ENCODE data around the gene VPS13A.
"Not testable (repeated sequence)": the region's sequence is repeated elsewhere in the genome, so short reads cannot be mapped to it uniquely, and the experiment has no call there.

VPS13A gene

DNA sequence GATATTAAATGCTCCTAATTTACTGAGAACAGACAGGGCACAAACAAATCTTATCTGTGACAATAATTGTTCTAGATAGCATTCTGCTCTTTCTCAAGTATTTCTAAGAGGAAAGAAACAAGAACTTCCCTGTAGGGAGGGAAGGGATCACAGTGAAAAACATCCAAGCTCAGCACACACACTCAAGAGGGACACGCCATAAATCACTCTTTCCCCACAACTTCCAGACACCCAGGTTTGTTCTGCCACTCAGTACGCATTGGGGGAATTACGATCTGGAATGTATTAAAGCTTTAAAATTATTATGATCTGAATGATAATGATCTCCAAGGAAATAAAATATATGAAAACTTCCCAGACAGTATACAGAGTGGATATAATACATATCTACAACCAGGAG, 249.4 kb downstream of the VPS13A start:
- no peak for DNase-seq

DNA sequence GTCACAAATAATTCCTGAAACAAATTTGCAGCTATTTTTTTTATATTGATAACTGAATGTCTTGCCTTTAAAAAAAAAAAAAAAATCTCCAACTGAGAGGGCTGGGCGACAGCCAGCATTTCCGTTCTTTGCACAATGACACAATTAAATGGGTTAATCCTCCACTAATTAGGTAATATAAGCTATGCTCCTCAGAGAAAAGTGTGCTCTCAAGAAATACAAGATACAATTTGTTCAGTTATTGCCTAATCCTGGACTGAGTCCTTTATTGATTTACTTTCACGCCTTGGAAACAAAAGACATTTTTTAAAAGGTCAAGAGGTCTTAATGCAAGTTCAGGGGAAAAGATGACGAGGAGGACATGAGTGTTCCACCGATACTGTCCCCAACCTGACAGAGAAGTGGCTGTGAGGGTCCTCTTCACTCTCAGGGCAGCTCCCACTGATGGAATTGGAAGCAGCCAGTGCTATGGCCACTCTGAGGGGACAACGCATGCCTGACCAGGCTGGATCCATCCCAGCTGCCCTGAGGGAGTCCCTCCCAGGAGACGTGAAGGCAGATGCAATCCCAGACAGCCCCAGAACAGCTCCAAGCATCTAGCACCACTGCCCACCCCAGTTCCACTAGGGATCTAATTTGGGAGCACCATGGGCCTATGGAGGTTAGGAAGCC, 250.1 kb downstream of the VPS13A start:
- no peak for DNase-seq

DNA sequence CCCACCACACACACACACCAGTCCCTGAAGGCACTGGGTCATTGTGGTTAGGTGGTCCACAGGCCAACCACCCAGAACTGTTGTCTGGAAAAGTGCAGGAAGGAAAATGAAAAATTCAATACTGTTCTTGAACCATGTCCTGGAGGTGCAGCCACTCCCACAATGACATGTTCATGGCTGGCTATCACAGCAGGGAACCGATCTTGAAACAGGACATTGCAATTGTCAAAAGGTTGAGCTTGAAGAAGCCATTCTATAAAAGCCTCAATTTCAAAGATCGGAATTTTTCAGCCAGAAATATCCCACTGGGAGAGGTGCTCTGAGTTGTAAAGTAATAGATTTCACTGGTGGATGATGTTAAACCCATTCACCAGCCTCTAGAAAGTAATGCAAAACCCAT, 252.6 kb downstream of the VPS13A start:
- no peak for DNase-seq

DNA sequence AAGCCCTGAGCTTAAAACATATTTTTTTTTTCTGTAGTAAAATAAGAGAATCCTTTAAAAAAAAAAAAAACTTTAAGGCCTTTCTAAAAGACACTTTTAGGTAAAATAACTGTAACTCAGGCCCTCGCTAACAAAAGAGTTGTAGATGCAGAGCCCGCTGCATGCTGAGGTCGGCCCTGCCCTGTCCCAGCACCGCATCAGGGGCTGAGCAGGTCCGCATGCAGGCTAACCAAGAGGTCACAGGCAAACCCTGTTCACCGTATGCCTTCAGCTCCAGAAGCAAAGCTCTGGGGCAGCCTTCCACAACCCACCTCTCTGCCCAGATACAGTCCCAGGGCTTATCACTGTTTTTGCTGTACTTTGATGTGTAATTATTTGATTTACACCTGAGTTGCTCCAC, 254.7 kb downstream of the VPS13A start:
- no peak for DNase-seq

DNA sequence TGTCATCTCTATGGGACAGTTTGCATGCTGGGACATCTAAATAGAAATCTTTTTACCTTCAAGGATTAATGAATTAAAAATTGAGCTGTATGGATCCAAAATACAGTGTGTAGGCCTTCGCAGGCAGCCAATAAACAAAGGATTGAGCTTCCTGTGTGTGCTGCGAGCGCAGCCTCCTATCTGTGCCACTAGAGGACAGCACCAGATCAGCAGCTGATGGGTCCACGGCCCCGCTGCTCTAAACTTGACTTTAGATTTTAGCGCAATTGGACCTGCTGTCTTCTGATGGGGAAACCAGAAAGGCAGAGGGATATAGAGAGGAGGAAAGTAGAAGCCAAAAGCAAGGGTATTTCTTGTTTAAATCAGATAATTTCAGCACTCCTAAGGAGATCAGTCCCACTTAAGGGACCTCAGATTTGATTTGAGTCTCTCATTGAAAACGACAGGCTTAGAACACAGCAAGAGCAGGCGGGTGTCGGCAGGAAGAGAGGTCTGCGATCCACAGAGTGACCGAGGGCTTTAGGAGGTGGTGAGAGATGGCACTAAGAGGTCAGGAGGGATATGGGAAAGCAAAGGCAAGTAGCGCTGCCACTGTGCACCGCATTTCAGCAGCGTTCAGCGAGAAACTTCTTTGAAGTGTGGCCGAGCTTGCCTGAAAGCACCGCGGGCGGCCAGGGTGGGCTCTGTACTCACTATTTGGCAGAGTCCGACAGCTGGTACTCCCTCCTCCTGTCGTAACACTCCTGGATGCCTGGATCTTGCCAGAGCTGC, 256.5 kb downstream of the VPS13A start:
- DNase-seq: peak; percentile 60

DNA sequence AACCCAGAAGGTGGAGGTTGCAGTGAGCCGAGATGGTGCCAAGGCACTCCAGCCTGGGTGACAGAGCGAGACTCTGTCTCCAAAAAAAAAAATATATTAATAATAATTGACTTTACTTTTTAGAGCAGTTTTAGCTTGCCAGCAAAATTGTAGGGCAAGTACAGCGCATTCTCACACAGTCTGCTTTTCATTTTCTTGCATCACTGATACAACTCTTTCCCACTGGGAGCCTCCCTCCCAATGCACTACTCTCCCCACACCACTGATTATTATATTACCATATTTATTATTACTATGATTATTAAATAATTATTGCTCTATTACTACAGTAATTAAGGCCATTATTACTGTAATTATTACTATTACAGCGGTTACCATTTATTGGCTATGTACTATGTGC, 257.9 kb downstream of the VPS13A start:
- DNase-seq: no peak

DNA sequence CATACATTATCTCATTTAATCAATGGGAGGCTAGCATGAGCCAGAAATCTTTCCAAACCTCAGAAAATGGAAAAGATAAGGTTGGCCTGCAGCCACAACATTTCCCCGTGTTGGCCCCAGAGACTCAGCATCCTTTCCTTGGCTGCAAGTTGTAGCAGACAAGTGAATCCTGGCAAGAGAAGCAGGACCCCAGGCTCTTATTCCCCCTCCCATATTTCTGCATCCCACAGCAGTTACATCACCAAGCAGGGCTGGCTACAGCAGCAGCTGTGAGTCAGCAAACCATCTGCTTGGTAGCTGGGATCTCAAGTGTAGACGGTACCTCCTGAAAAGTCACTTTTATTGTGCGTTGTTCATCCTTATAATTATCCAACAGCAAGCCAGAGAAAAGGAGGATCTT, 258.4 kb downstream of the VPS13A start:
- DNase-seq: no peak

DNA sequence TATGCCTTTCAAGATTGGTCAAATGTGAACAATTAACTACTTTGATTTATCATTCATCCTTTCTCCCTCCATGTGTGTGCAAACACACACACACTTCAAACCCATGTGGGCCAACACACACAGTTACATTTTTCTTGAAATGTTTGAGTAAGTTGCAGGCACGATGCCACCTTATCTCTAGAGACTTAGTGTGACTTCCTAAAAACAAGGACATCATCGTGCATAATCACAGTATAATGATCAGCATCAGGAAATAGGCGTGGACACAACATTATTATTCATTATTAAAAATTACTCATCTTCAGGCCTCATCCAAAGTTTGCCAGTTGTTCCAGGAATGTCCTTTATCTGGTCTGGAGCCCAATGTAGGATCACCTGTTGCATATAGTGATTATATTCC, 261.3 kb downstream of the VPS13A start:
- DNase-seq: no peak

DNA sequence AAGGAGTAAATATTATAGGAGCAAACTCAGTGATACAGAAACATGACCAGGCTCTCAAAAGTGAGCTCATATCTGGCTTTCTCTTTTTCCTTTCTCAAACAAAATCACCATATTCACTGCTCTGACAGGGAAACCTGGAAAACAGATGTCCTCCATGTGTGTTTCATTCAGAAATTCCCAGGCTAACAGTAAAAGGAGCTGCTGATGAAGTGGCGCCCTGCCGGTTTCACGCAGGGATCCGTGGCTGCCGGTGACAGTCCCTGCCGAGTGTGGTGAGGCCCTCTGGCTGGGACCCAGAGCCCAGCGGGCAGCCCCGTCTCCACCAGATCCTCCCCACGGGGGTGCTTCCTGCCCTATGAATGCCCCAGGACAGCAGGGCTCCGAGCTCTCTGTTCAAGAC, 262.7 kb downstream of the VPS13A start:
- DNase-seq: no peak

DNA sequence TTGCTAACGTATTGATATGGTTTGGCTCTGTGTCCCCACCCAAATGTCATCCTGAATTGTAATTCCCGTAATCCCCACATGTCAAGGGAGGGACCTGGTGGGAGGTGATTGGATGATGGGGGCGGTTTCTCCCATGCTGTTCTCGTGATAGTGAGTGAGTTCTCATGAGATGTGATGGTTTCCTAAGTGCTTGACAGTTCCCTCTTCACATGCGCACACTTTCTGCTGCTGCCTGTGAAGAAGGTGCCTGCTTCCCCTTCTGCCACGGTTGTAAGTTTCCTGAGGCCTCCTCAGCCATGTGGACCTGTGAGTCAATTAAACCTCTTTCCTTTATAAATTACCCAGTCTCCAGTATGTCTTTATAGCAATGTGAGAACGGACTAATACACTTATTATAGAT, 263.8 kb downstream of the VPS13A start:
- DNase-seq: not testable (repeated sequence)

DNA sequence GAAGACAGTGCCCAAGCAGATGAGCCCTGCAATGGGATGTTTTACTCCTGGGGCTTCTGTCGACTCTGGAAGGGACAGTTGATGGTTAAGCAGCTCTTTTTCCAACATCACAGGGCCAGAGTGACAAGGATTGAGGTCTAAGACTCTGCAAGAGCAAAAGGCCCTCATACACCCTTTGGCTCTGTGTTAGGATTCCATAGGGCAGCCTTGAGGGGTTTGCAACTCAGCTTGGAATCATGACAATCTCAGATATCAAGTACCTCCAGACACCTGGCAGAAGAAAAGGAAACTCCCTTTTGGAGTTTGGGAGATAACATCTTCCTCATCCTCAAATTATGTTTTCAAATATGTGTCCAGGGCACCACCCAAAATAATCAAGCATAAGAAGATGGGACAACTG, 265.1 kb downstream of the VPS13A start:
- no peak for DNase-seq

DNA sequence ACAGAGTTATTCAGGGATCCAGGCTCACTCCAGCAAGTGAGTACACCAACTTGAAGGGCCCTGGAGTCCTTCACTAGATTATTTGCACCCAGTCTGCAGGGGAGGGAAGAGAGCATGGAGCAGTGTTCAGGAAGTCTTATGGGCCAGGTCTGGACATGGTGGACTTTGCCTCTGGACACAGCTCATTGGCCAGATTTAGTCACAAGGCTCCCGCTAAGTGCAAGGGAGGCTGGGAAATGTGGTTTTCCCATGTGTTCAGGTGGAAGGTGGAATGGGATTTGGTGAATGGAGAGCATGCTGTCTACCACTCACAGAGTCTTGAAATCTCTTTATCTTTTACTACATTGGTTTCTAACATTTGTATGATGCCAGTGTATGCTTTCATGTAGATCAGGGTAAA, 270.3 kb downstream of the VPS13A start:
- DNase-seq: no peak

DNA sequence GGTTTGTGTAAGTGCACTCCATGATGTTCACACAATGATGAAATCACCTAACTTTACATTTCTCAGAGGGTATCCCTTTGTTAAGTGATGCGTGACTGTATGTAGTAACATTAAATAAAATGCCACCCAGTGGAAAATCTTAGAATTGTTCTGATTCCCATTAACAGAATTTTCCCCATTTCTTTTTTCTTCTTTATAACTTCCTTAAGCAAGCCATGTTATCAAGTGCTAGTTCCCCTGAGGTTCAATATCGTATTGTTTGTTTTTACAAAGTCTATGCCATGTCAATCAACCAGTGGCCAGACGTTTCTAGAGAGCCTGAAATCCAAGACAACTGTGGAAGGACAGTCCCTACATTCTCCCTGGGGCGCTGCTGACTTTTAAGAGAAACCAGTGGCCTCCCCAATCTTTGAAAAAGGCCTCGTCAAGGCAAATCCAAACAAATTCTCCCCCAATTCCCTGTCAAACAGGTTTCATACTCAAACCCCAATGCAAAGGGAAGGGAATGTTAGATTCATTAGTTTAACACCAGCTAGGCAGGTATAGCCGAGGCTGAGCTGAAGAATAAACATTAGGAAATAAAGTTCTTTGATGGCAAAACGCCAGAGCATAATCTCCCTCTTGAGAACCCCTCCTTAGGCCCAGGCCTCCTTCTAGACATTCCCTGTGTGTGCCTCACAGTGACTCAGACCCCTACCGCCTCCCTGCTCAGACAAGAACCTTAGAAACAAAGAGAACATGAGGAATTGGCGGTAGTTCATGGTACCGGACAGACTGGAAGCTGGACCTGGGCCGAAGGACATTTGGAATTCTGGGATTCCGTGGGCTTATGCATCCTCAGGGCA, 272.1 kb downstream of the VPS13A start:
- DNase-seq: no peak

DNA sequence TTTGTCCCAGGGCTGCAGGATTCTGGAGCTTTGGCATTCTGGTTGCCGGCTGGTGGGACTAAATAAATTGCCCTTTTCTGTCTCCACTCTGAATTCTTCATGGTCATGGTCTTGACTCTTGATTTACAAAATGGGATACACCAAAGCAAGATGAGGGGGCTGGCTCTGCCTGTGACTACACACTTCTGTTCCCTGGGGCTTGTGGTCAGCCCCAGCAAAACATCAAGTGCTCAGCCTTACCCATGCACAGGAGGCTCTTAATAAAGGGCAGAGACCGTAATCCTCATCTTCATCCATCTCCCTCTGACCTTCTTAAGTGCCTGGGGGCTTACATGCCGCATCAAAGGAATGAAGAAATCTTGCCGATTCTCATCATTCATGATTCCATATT, 272.7 kb downstream of the VPS13A start:
- no peak for DNase-seq

DNA sequence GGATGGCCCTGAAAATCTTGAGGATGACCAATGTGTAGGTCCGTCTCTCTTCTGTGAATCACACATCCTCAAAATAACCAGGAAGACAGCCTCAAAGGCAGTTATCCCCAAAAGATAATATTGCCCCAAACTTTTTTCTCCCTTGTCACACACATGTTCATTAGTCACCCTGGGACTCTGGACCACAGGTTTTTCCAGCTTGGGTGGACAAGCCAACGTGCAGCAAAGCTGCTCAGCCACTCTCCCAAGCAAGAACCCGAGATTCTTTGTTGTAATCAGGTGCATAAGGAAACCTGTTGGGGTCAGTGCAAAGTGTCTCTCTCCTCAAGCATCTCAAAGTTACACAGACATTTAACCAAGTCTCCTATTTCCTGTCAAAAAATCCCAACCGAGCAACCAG, 274.2 kb downstream of the VPS13A start:
- DNase-seq: no peak

DNA sequence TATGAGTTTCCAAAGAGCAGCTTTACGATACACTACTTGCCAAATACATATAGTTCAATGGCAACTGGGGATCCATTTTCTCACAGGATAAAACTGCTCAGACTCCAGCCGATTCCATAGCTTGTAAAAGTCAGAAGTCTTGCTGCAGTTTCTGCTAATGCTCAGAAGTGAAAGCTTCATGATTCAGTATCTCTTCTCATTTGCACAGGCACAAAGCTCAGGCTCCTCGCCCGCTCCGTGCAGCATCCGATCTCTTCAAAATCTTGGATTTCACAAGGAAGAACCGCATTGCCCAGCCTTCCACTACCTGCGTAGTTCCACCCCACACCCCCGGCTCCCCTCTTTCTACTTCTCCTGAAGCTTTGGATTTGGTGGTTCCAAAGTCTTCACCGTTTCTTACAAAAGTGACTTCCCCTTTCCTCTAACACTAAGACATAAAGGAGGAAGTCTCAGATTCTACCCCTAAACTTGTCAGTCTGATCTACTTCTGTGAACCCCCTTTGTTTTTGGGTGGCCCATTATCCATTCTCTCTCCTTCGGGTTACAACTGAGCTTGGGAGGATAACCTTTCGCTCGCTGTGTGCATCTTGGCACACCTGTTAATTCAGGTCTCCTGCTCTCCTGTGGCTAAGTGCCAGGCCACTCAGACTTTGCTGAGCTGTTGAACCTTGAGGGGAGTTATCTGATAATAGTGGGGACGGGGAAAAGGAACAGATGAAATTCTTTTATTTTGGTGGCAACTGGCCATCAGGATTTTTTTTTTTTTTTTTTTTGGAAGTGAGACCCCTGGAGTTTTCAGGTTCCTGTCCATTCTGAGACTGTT, 276.7 kb downstream of the VPS13A start:
- DNase-seq: no peak

DNA sequence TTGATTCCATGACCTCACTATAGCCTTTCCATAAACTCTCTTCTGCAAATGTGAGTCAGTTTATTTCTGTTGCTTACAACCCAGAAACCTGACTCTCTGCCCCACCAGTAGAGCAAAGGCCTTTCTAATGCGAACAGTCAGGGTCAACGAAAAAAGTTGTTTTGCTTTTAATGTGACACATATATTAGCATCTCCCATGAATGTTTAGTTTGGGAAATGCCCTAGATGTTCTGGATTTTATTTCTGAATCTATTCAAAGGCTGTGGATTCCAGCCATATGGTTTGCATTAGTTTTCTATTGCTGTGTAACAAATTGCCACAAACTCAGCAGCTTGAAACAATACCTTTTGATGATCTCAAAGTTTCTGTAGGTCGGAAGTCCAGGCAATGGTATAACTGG, 277.3 kb downstream of the VPS13A start:
- DNase-seq: no peak

DNA sequence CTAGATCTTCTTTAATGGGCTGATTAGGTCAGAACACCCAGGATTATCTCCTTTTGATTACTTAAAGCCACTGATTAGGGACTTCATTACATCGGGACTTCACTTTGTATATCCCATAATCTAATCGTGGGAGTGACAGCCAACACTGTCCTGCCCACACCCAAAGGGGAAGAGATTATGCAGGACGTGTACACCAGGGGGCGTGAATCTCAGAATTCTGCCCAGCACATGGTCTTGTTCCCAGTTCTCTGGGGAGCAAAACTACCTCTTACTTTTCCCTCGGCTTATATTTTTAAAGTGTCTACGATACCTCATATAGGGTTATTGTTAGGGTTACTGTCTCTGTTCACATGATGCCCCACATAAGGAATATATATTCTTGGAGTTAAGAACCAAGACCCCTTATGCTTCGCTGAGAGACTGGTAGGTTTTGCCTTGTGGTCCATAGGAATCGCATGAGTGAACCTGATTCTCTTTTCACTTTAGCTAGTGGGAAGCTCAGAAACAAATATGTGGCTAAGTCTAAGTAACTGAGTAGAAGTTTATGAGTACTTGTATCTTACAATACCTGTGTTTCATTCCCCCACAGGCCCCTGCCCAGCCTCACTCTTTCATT, 278.1 kb downstream of the VPS13A start:
- peak; percentile 50 for DNase-seq

DNA sequence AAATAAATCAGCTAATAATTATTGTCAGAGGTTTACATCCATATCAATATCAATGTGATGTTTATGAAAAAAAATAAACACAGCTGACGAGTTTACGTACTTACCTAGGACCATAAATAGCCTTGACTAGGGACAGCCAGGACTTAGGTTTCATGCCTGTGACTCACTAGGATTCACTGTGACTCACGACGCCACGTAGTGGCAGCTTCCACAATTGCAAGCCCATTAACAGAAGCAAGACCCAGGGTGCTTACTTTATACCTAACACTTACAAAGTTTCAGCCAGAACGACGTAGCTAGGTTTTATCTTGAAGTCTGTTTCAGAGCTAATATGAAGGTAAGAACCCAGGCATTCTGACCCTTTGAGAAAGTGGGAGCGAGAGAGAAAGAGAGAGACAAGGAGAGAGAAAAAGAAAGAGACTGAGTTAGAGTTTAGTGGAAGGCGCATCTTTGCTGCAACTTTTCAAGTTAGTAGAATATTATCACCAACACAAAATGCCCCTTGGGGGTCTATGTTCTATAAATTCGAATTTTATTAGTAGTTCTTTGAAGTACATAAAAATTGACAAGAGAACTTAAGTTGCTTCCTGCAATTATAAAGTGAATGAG, 279.6 kb downstream of the VPS13A start:
- DNase-seq: peak; percentile 83

DNA sequence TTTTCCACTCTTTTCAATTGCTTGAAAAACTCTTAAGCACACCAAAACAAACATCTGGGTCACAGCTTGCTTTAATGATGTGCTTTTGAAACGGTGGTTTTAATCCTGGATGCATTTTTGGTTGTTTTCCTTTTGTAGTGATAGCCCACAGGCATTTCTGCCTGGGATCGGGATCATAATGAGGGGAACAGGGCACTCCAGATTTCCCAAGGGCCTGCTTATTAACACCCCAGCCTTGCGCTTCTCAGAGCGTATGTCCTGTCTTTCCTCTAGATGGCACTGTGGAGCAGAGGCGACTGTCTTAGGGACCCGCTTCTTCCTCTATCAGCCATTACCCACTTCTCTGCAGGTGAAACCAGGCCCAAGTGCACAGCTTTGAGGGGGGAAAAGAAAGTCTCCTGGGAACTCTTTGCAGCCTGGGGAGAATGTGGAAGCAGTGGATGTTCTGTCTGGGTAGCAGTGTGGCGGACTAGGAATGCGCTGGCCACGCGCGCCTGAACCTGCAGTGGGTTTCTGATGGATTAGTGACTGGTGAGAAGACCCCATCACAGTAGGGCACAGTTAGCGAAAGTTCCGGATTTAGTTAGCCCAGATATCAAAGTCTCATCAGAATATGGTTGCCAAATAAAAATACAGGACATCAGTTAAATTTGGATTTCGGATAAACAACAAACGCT, 280.7 kb downstream of the VPS13A start:
- peak; percentile 71 for DNase-seq

DNA sequence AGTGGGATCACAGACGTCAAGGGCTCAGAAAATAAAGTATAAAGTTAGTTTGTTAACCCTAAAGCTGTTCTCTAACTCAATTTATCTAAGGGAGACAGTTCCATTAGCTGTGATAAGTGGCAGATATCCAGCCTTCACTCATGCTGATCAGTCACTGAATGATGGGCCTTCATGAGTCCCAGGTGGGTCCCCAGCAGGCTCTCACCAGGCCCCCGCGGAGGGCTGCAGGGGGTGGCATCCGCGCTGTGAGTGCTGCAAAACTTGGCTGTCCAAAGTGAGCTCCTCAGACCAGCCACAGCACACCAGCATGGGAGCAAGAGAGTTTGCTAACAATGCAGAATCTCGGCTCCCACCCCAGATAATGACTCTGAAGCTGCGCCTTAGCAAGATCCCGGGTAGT, 283.6 kb downstream of the VPS13A start:
- no peak for DNase-seq
